ENCODE measurements around the gene CRYGS.

Gene CRYGS

DNA sequence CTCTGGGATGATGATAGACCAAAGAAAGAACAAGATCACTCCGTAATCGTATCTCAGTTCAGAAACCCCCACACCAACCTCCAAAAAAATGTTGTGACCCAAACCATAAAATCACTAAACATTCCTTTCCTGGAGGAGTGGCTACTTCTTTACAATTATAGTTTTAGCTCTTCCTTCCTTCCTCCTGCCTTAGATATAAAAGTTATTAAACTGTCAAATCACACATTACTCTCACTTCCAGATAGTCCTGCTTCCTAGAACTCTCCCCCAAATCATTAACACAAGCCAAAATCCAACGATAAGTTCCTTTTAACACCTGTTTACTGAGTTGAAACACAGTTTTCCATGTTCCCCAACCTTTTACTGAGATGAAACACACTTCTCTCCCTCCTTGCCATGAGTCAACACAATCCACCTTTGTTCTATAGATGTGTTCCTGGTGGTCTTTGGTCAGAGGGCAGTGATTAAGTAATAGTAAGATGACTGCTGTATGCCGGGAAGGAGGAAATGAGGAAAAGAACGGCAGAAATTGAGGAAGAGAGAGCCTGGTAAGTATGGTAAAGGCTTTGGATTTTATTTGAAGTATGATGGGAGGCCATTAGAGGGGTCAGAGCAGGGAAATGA lies 8.3 kb upstream of the CRYGS start:
- no peak for FAIRE-seq
- TF ChIP-seq, protein P1, sequence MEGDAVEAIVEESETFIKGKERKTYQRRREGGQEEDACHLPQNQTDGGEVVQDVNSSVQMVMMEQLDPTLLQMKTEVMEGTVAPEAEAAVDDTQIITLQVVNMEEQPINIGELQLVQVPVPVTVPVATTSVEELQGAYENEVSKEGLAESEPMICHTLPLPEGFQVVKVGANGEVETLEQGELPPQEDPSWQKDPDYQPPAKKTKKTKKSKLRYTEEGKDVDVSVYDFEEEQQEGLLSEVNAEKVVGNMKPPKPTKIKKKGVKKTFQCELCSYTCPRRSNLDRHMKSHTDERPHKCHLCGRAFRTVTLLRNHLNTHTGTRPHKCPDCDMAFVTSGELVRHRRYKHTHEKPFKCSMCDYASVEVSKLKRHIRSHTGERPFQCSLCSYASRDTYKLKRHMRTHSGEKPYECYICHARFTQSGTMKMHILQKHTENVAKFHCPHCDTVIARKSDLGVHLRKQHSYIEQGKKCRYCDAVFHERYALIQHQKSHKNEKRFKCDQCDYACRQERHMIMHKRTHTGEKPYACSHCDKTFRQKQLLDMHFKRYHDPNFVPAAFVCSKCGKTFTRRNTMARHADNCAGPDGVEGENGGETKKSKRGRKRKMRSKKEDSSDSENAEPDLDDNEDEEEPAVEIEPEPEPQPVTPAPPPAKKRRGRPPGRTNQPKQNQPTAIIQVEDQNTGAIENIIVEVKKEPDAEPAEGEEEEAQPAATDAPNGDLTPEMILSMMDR (IDR thresholded peaks at IDR 0.05; ENCODE audit: insufficient read depth, missing control alignments), result no peak
- no peak for DNase-seq (ENCODE audit: insufficient read length, low spot score)

DNA sequence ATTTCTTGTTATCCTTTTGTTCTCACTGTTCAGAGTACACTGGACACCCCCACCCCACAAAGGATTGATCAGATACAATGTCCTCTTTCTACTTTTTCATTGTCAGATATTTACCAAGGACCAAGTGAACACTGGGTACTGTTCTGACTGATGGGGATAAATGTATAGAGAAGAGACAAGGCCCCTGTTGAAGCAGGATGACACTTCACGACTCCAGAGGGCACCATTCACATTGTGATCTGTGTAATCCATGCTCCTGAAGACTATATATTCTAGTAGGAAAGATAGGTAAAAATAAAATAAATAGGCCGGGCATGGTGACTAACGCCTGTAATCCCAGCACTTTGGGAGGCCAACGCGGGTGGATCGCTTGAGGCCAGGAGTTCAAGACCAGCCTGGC lies 7.2 kb upstream of the CRYGS start:
- DNase-seq (ENCODE audit: insufficient read length, low spot score), result no peak
- no peak for FAIRE-seq
- TF ChIP-seq, protein P1 (IDR thresholded peaks at IDR 0.05; ENCODE audit: insufficient read depth, missing control alignments), result peak; percentile 8

DNA sequence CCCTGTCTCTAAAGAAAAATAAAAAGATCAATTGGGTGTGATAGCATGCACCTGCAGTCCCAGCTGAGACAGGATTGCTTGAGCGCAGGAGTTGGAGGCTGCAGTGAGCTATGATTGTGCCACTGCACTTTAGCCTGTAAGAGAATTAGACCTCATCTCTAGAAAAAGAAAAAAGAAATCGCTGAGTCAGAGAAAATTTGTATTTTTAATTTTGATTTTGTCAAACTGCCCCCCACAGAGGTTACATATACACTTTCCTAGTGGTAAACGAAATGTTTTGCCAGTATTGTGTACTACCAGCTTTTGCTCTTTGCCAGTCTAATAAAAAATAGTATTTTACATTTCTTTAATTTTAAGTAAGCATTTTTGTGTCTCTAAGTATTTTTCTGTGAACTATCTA lies 5.3 kb upstream of the CRYGS start:
- FAIRE-seq (no peak), DNase-seq (ENCODE audit: insufficient read length, low spot score) (no peak)
- TF ChIP-seq, protein P1 (IDR thresholded peaks at IDR 0.05; ENCODE audit: insufficient read depth, missing control alignments), result no peak

DNA sequence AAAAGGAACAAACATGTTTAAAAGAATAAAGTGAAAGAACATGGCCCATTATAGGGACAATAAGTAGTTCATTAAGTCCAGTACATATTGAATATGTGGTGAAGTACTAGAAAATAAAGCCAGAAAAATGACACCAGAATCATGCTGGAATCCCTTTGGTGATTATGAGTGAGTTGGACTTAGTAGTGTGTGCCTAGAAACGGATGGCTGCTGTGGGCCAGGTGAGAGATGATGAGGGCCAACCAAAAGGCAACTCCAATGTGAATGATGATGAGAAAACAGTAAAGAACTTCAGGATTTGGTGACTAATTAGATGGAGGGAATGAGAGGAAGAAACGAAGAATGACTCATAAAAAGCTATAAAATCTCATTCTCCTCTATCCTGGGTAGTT lies 3.3 kb downstream of the CRYGS start:
- no peak for DNase-seq (ENCODE audit: insufficient read length, low spot score)
- no peak for FAIRE-seq
- TF ChIP-seq, protein P1 (IDR thresholded peaks at IDR 0.05; ENCODE audit: insufficient read depth, missing control alignments), result no peak

DNA sequence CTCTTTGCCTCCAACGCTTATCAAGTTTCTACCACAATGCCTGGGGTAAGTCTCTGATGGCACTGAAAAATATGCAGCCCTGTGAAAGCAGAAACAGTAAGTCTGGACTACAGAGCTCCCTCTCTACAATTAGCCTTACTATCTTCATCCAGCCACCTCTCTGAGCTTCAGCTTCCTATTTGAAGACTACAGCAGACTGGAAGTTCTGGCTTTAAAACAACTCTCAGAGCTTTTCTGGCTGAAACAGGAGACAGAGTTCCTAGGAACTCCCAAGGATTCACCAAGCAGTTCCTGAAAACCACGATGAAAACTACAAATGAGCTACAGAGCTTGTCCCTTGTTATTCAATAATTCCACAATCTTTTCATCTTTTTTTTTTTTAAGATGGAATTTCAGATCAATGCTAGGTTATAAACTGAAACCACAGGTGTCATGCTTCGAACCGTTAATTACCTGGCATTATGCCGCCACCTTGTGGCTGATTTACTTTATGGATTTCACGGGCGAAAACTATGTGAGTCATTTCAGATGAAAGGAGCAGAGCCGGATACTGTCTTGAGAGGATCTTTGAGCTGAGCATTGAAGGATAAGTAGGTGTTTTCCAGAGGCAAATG lies 3.9 kb downstream of the CRYGS start:
- TF ChIP-seq, protein P1 (IDR thresholded peaks at IDR 0.05; ENCODE audit: insufficient read depth, missing control alignments), result peak; percentile 84
- FAIRE-seq (peak; percentile 77), DNase-seq (ENCODE audit: insufficient read length, low spot score) (no peak)

DNA sequence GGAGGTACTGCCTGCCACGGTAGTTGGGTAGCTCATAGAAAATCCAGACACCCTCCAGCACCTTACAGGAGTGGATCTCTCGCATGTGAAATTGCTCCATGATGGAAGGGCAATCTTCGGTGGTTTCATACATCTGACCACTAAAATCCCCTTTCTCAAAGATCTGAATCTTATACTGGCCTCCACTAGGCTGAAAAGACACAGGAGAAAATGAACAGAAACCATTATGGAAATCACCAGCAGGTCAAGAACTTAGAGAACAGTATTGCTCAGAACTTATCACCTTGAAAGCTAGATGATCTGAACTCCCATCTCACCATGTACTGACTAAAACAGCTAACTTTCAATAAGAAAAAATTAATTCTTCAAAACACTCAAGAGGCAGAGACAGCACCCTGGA lies 5.4 kb downstream of the CRYGS start:
- FAIRE-seq (no peak), DNase-seq (ENCODE audit: insufficient read length, low spot score) (no peak)
- TF ChIP-seq, protein P1 (IDR thresholded peaks at IDR 0.05; ENCODE audit: insufficient read depth, missing control alignments), result no peak
